Measurements from ENCODE around the gene APOBEC3F.
"Not testable (repeated sequence)": the region's sequence is repeated elsewhere in the genome, so short reads cannot be mapped to it uniquely, and the experiment has no call there.

The APOBEC3F gene

DNA sequence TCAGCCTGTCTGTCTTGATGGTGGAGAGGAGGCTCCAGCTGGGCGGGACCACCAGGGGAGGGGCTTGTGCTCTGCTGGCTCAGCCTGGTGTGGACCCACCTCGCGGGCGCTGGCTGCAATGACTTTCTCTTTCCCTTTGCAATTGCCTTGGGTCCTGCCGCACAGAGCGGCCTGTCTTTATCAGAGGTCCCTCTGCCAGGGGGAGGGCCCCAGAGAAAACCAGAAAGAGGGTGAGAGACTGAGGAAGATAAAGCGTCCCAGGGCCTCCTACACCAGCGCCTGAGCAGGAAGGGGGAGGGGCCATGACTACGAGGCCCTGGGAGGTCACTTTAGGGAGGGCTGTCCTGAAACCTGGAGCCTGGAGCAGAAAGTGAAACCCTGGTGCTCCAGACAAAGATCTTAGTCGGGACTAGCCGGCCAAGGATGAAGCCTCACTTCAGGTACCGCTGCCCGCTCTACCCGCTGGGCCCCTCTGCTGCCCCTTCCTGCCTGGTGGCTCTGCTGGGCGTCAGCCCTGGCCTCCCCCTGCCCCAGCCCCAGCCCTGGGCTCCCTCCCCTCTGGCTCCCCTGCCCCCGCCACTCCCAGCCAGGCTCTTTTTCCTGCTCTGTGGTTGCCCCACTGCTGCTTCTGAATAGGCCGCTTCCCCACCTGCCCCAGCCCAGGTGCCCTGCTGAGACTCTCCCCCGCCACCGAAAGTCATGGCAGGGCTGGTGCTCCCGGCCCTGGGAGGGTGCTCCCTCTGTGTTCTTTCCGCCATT lies at the start of gene APOBEC3F:
APOBEC3F (plus strand) TSS at position 327 of the 759 bp plus-strand sequence; CDS start at position 424, 97 bp downstream.
- Histone ChIP-seq H3K4me1 (ENCODE audit: control insufficient read depth, insufficient read depth, low read length) (peaks cover 10% of the 10 kb centered on the region), H3K4me3 (ENCODE audit: low read depth, low read length) (peak within 1 kb of the TSS; percentile 52)
- not testable (repeated sequence) for H3K36me3 ChIP-seq (ENCODE audit: control insufficient read depth, insufficient read depth, low read length); H3K9ac ChIP-seq (ENCODE audit: low read depth, low read length); H3K27me3 ChIP-seq (ENCODE audit: control insufficient read depth, insufficient read depth, low read length); H3K9me3 ChIP-seq (ENCODE audit: control insufficient read depth, insufficient read depth, low read length)

DNA sequence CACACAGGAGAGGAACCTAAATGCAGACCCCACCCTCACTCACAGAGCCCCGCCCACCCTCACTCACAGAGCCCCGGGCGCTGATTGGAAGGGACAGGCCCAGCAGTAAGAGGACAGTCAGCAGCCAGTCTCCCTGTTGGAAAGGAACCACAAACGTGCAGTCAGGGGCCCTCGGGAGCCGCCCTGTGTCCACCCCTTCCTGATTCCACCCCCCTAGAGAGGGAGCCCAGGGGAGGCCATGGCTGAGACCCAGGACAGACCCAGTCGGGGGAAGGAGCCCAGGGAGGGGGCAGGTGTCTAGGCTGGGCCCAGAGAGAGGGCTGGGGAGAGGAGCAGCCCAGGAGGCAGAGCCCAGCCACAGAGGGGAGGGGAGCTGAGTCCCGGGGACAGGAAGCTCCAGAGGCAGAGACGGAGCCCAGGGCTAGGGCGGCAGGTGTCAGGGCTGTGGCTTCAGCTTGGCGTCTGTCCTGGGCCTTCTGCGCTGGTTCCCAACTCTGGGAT lies 47.7 kb upstream of the APOBEC3F start:
- not testable (repeated sequence) for H3K4me3 ChIP-seq (ENCODE audit: low read depth, low read length)

DNA sequence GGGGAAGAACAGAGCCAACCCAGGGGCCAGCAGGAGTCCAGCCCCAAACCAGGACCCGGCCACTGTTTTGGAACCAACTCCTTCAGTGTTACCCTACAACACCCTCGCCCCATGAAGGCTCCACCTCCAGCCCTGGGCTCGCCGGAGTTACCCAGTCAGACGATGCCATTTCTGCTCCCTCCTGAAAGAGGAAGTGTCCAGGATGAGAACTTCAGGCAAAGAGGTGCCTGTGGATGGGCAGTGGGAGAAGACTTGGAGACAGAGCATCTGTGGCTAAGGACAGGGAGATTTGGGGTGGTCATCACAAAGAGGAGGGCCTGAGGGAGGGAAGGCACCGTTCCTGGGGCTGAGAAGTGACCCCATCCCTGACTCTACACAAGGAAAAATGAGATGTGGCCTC lies 44.6 kb upstream of the APOBEC3F start:
- Histone ChIP-seq H3K4me3 (ENCODE audit: low read depth, low read length) (no peak overlapping the region), H3K36me3 (ENCODE audit: control insufficient read depth, insufficient read depth, low read length) (no peaks in the 10 kb centered on the region), H3K9ac (ENCODE audit: low read depth, low read length) (no peak overlapping the region), H3K9me3 (ENCODE audit: control insufficient read depth, insufficient read depth, low read length) (no peaks in the 10 kb centered on the region), H3K27me3 (ENCODE audit: control insufficient read depth, insufficient read depth, low read length) (no peaks in the 10 kb centered on the region), H3K4me1 (ENCODE audit: control insufficient read depth, insufficient read depth, low read length) (peaks cover 12% of the 10 kb centered on the region)

More for the DNA sequence above, 47.7 kb upstream of the APOBEC3F start:
- not testable (repeated sequence) for H3K36me3 ChIP-seq (ENCODE audit: control insufficient read depth, insufficient read depth, low read length); H3K9me3 ChIP-seq (ENCODE audit: control insufficient read depth, insufficient read depth, low read length); H3K27me3 ChIP-seq (ENCODE audit: control insufficient read depth, insufficient read depth, low read length); H3K9ac ChIP-seq (ENCODE audit: low read depth, low read length); H3K4me1 ChIP-seq (ENCODE audit: control insufficient read depth, insufficient read depth, low read length)

DNA sequence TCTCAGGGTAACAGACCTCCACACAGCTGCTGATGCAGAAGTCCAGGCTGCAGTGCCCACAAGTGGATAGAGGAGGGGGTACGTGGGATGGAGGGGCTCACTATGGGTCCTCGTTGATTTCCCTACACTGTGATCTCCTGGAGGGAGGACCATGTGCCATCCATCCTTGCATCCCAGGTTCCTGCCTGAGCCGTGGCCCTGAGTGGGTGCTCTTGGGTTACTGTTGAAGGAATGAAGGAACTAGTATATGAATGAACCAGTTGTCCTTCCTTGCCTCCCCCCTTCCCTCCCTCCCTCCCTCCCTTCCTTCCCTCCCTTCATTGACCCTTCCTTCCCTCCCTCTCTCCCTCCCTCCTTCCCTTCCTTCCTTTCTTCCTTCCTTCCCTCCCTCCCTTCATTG lies 43.1 kb upstream of the APOBEC3F start:
- Histone ChIP-seq H3K4me3 (ENCODE audit: low read depth, low read length) (no peak overlapping the region), H3K9ac (ENCODE audit: low read depth, low read length) (no peak overlapping the region), H3K4me1 (ENCODE audit: control insufficient read depth, insufficient read depth, low read length) (peaks cover 12% of the 10 kb centered on the region), H3K36me3 (ENCODE audit: control insufficient read depth, insufficient read depth, low read length) (no peaks in the 10 kb centered on the region), H3K27me3 (ENCODE audit: control insufficient read depth, insufficient read depth, low read length) (no peaks in the 10 kb centered on the region), H3K9me3 (ENCODE audit: control insufficient read depth, insufficient read depth, low read length) (no peaks in the 10 kb centered on the region)

DNA sequence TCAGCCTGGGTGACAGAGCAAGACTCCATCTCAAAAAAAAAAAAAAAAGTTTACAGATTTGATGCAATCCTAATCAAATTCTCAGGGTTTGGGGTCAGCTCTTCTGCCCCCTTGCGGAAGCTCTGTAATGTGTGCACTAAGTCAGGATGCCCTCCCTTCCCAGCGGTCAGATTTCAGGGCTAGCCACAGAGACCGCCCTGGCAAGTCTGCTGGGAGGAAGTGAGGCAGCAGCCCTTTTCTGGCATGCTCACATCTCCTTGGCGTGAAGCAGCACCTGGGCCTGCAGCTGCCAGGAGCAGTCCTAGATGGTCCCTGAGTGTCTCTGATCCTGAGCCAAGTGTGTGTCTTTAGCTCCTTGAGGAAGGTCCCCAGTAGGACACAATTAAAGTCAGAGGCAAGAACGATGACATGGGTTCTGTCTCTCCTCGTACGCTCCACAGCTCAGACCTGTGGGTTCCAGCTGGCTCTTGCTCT lies 37.5 kb upstream of the APOBEC3F start:
- H3K36me3 ChIP-seq (ENCODE audit: control insufficient read depth, insufficient read depth, low read length), result no peaks in the 10 kb centered on the region
- peaks cover 6% of the 10 kb centered on the region for H3K4me1 ChIP-seq (ENCODE audit: control insufficient read depth, insufficient read depth, low read length)
- H3K4me3 ChIP-seq (ENCODE audit: low read depth, low read length), result no peak overlapping the region
- H3K9ac ChIP-seq (ENCODE audit: low read depth, low read length), result no peak overlapping the region
- H3K9me3 ChIP-seq (ENCODE audit: control insufficient read depth, insufficient read depth, low read length), result no peaks in the 10 kb centered on the region
- H3K27me3 ChIP-seq (ENCODE audit: control insufficient read depth, insufficient read depth, low read length), result no peaks in the 10 kb centered on the region

DNA sequence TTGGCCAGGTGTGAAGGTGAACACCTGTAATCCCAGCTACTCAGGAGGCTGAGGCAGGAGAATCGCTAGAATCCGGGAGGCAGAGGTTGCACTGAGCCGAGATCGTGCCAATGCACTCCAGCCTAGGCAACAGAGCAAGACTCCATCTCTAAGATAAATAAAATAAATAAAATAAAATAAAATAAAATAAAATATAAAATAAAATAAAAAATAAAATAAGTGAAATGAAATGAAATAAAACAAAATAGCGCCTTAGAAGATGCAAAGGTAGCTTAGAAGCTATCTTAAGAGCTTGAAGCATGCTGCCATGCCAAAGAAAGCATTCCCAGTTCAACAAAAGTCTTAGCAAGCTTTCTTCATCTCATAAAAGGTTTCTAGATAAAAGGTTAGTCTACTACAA lies 33.5 kb upstream of the APOBEC3F start:
- Histone ChIP-seq H3K36me3 (ENCODE audit: control insufficient read depth, insufficient read depth, low read length) (no peaks in the 10 kb centered on the region), H3K9me3 (ENCODE audit: control insufficient read depth, insufficient read depth, low read length) (no peaks in the 10 kb centered on the region), H3K27me3 (ENCODE audit: control insufficient read depth, insufficient read depth, low read length) (no peaks in the 10 kb centered on the region), H3K9ac (ENCODE audit: low read depth, low read length) (no peak overlapping the region), H3K4me3 (ENCODE audit: low read depth, low read length) (no peak overlapping the region), H3K4me1 (ENCODE audit: control insufficient read depth, insufficient read depth, low read length) (peaks cover 3% of the 10 kb centered on the region)

DNA sequence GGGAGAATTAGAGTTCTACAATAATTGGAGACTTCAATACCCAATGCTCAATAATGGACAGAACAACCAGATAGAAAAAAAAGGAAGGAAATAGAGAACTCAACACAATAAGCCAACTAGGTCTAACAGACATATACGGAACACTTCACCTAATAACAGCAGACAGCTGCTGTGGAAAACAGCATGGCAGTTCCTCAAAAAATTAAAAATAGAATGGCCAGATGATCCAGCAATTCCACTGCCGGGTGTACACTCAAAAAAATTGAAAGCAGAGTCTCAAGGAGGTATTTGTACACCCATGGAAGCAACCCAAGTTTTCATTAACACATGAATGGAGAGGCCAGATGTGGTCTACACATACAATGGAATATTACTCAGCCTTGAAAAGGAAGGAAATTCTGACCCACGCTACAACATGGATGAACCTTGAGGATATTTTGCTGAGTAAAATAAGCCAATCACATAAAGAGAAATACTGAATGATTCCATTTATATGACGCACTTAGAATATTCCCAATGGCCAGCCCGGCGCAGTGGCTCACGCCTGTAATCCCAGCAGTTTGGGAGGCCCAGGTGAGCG lies 32.3 kb upstream of the APOBEC3F start:
- H3K27me3 ChIP-seq (ENCODE audit: control insufficient read depth, insufficient read depth, low read length); H3K9ac ChIP-seq (ENCODE audit: low read depth, low read length); H3K4me3 ChIP-seq (ENCODE audit: low read depth, low read length); H3K4me1 ChIP-seq (ENCODE audit: control insufficient read depth, insufficient read depth, low read length); H3K36me3 ChIP-seq (ENCODE audit: control insufficient read depth, insufficient read depth, low read length); H3K9me3 ChIP-seq (ENCODE audit: control insufficient read depth, insufficient read depth, low read length): not testable (repeated sequence)

DNA sequence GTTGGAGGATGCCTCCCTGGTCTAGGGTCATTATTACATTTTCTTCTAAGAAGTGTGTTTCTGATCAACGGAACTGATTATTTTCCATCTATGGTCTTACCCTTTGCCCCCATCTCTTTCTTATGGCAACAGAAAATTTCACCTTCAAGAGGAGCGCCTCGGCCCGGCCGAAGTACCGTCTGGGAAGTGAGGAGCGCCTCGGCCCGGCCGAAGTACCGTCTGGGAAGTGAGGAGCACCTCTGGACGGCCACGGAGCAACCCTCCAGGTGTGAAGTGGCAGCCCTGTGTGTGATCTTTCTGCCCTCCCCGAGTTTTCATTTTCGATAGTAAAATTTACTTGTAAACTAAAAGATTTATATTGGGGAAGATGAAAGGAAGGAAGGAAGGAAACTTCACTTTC lies 29.7 kb upstream of the APOBEC3F start:
- H3K27me3 ChIP-seq (ENCODE audit: control insufficient read depth, insufficient read depth, low read length), result no peaks in the 10 kb centered on the region
- H3K36me3 ChIP-seq (ENCODE audit: control insufficient read depth, insufficient read depth, low read length), result no peaks in the 10 kb centered on the region
- H3K9me3 ChIP-seq (ENCODE audit: control insufficient read depth, insufficient read depth, low read length), result no peaks in the 10 kb centered on the region
- no peak overlapping the region for H3K9ac ChIP-seq (ENCODE audit: low read depth, low read length)
- H3K4me1 ChIP-seq (ENCODE audit: control insufficient read depth, insufficient read depth, low read length), result peaks cover 6% of the 10 kb centered on the region
- no peak overlapping the region for H3K4me3 ChIP-seq (ENCODE audit: low read depth, low read length)

DNA sequence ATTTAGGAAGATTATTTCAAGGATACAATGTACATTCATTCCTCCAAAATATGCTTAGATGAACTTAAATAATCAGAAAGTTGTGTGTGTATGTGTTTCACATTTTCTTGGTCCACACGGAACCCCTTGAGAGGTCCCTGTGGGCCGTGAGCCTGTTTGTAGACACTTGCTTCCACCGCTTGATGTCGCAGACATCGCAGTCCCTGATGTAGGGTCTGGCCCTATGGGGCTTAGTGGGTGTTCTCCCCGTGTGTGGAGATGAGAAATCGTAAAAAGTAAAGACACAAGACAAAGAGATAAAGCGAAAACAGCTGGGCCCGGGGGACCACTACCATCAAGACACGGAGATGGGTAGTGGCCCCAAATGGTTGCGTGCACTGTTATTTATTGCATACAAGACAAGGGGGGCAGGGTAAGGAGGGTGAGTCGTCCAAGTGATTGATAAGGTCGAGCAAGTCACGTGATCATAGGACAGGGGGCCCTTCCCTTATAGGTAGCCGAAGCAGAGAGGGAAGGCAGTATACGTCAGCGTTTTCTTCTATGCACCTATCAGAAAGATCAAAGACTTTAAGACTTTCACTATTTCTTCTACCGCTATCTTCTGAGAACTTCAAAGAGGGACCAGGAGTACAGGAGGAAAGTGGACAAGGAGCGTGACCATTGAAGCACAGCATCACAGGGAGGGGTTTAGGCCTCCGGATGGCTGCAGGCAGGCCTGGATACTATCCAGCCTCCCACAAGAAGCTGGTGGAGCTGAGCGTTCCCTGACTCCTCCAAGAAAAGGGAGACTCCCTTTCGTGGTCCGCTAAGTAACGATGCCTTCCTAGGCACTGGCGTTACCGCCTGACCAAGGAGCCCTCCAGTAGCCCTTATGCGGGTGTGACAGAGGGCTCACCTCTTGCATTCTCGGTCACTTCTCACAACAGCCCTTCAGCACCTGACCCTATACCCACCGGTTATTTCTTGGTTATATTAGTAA lies 27.8 kb upstream of the APOBEC3F start:
- Histone ChIP-seq H3K27me3 (ENCODE audit: control insufficient read depth, insufficient read depth, low read length) (no peaks in the 10 kb centered on the region), H3K36me3 (ENCODE audit: control insufficient read depth, insufficient read depth, low read length) (no peaks in the 10 kb centered on the region), H3K4me3 (ENCODE audit: low read depth, low read length) (no peak overlapping the region), H3K9ac (ENCODE audit: low read depth, low read length) (no peak overlapping the region), H3K9me3 (ENCODE audit: control insufficient read depth, insufficient read depth, low read length) (no peaks in the 10 kb centered on the region), H3K4me1 (ENCODE audit: control insufficient read depth, insufficient read depth, low read length) (peaks cover 10% of the 10 kb centered on the region)

DNA sequence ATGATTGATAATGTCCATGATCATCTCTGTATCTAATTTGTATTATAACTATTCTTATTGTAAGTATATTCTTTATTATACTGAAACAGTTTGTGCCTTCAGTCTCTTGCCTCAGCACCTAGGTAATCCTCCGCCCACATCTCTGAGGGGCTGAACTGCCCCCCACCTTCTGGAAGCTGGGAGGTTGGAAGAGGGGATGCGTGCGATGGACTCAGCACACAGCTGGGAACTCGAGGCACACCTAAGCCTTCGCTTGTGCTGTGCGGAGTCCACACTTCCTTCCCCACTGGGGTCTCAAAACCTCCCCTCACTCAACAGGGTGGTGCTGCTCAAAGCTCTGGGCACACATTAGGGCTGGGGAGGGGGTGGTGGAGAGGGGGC lies 27.1 kb upstream of the APOBEC3F start:
- H3K27me3 ChIP-seq (ENCODE audit: control insufficient read depth, insufficient read depth, low read length); H3K9ac ChIP-seq (ENCODE audit: low read depth, low read length); H3K4me3 ChIP-seq (ENCODE audit: low read depth, low read length); H3K9me3 ChIP-seq (ENCODE audit: control insufficient read depth, insufficient read depth, low read length); H3K36me3 ChIP-seq (ENCODE audit: control insufficient read depth, insufficient read depth, low read length): not testable (repeated sequence)
- H3K4me1 ChIP-seq (ENCODE audit: control insufficient read depth, insufficient read depth, low read length), result peaks cover 15% of the 10 kb centered on the region

DNA sequence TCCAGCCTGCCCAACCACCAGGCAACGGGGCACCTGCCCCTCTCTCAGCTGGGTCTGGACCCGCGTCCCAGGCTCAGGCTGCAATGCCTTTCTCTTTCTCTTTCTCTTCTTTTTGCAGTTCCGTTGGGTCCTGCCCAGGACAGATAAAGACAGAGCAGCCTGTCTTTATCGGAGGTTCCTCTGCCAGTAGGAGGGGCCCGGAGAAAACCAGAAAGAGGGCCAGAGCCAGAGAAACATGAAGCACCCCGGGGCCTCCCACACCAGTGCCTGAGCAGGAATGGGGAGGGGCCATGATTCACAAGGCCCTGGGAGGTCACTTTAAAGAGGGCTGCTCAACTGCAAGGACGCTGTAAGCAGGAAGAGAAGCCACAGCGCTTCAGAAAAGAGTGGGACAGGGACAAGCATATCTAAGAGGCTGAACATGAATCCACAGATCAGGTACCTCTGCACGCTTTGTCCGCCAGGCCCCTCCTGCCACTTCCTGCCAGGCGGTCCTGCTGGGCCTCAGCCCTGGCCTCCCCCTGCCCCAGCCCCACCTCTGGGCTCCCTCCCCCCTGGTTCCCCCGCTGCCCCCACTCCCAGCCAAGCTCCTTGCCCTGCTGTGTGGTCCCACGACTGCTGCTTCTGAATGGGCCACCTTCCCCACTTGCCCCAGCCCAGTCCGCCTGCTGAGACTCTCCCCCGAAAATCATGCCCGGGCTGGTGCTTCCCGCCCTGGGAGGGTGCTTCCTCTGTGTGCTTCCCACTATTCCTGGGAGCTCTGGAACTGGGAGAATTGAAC lies 26.5 kb upstream of the APOBEC3F start, which contains the start of gene APOBEC3C:
APOBEC3C (plus strand) TSS at position 316 of the 781 bp plus-strand sequence; CDS start at position 422, 106 bp downstream.
- Histone ChIP-seq H3K36me3 (ENCODE audit: control insufficient read depth, insufficient read depth, low read length) (no peaks in the 10 kb centered on the region), H3K9me3 (ENCODE audit: control insufficient read depth, insufficient read depth, low read length) (no peaks in the 10 kb centered on the region), H3K9ac (ENCODE audit: low read depth, low read length) (no peak within 1 kb of the TSS), H3K4me1 (ENCODE audit: control insufficient read depth, insufficient read depth, low read length) (peaks cover 18% of the 10 kb centered on the region), H3K4me3 (ENCODE audit: low read depth, low read length) (peak within 1 kb of the TSS; percentile 33), H3K27me3 (ENCODE audit: control insufficient read depth, insufficient read depth, low read length) (no peaks in the 10 kb centered on the region)

All from iPS-15b (cell line).